Measurements from ENCODE around the gene AMOTL2.

DNA sequence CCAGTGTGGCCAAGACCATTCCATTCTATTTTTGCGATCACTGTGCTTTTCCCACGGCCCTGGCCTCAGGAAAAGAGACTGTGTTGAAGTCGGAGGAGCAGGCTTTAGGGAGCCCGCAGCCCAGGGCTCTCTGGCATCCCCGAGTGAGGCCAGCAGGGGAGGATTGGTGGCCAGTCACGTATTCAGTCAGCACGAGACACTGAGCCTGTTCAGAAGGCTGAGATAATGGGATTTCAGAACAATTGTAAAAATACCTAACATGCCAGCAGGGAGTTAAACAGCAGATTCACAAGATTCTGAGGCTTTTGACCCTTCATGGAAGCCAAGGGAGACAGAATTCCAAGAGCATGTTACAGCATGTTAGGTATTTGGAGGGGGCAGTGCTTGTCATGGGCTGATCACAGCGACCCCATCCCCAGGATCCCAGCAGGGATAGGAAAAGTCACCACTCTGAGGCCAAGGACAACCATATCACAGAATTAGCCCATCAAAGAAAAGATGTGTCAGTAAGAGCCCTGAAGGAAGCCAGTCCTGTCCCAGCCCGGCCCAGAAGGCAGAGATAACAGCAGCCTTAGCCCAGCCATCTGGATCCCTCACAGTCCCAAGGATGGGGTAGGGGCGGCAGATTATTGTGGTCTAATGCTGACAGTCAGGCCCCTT lies 40.6 kb downstream of the AMOTL2 start:
- TF ChIP-seq CTCF (conservative IDR thresholded peaks at IDR 0.05 in 1 of 2, IDR thresholded peaks at IDR 0.05 in 1 of 2; ENCODE audit: extremely low read depth in 1 of 2, insufficient read depth in 1 of 2, low read depth in 1 of 2, low read length in 2 of 2) (peak; percentile 2 to 34), EZH2 (IDR thresholded peaks at IDR 0.05; ENCODE audit: borderline replicate concordance, low read length) (no peak)
